HTR-8/SVneo (cell line): ENCODE data around the gene WDR86.

Experiments
- DNase-seq: peaks from one replicate; pipeline ENCODE4 v3.0.0; 2011; ENCODE audit warnings: low spot score, mixed read lengths; ENCODE audit not compliant: insufficient read length
- FAIRE-seq: peaks from 2 replicates; lab custom pipeline; 2011; peaks lifted over from hg19 to GRCh38; lab: Jason Lieb, UNC

Gene WDR86

DNA sequence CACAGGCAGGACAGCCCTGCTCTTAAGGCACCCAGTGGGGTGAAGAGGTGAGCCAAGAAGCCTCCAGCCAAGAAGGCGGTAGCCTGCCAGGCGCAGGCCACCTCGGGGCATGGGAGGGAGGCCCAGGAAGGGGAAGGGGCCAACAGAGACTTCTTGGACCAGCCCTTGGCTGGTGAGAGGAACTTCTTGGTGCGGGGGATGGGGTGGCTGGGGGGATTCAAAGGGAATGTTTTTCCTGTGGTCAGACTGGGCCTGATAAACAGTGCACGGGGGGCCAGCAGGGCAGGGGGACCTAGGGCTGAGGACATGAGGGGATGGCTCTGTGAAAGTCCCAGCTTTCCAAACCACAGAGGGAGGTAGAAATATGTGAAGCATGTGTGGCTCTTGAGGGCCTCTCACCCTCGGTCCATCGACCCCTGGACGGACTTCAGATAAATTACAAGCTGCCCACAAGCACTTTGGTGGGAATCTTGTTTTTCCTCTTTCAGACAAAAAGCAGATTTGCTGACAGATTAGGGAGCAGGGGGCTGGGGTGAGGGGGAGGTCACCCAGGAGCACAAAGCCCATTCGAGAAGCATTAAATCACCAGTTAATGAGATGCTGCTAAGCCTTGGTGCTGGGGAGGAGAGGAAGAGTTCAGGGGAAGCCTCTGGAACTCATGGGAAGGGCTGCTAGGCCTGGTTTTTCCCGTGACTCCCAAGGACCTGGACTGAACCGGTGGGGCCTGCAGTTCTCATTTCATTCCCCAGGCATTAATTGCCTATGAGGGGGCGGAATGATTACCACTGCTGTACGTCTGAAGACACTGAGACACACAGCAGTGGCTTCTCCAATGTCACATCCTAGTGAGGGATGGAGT is 18.8 kb upstream of the WDR86 start:
- peak; percentile 80 for DNase-seq
- peak; percentile 63 for FAIRE-seq

DNA sequence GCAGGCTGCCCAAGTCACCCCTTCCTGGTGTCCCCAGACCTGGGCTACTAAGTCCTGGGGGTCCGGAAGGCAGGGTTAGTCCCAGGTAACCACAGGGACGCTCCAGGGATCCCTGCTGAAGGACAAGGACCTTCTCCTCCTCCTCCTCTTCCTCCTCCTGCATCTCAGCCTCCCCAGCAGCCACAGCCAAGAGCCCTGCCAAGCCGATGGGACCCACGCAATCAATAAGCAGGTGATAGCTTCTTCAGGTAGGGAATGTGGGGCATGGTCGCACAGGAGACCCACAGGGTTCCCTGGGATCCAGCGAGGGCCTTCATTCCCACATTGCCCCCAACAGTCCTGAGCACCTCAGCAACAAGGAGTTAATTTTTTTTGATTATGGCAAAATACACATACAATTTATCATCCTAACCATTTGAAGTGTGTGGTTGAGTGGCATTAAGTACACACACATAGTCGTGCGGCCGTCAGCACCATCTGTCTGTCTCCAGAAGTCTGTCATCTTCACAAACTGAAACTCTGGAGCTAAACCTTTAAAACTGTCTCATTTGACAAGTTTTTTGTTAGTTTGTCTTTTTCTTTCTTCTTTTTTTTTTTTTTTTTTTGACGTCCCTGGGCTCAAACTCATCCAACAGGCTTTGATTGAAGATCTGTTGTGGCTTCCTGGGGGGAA is 18.0 kb upstream of the WDR86 start:
- FAIRE-seq = no peak
- DNase-seq = no peak

DNA sequence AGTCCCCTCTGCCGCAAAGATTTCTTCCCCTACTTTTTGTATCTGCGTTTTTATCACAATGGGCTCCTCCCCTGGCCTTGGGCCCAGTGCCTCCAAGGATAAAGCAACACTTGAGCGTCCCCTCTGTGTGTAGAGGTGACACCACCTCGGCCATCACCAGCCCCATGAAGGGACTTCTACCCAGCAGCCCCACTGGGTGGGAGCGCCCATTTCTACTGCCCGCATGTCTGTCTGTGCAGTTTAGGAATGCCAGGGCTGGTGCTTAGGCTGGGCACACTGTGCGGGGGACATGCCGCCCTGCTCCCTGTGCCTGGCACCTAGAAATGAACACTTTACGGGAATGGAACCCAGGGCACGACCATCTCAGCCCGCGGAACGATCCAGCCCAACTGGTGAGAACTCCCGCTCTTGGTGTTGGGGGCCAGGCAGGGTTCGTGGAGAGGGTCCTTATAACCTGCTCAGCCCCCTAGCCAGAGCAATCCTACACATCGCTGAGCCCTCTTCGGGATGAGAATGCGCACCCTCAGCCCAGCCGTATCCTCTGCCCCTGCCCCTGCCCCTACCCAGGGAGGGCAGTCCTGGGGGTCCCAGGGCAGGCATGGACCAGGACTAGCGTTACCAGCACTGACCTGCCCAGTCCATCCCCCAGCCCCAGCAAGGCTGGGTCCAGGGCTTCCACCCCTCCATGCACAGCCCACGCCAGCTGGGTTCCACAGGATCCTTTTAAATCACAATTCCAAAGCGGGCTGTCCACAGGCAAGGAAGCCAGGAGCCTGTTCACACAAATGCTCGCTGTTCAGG is 17.3 kb upstream of the WDR86 start:
- FAIRE-seq (peak; percentile 69), DNase-seq (no peak)

DNA sequence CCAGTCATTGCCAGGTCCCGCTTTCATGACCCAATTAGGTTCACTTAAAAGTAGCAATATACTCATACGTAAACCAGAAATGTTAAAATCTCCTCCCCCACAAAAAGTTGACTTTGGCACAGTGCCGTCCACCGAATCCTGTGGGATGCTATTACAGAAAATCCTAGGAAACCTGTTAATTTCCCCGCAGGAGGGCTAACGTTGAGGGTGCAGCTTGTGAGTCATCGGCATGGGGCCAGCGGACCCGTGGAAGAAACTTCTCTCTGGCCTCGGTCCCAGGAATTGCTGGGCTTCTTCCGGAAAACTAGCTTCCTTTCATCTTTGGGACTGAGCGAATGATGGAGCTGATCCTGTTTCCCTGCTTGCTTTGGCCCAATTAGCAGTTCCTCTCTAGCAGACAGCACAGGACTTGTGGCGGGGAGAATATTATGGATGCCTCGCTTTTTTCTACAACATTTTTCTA is 16.6 kb upstream of the WDR86 start:
- DNase-seq (peak; percentile 74), FAIRE-seq (no peak)

- FAIRE-seq = no peak
- no peak for DNase-seq
Observed at GRCh38 chr7:151425670-151426440, 16.0 kb upstream of the WDR86 start.

GRCh38 chr7:151424799-151425198 is 15.0 kb upstream of the WDR86 start:
- no peak for FAIRE-seq

DNA sequence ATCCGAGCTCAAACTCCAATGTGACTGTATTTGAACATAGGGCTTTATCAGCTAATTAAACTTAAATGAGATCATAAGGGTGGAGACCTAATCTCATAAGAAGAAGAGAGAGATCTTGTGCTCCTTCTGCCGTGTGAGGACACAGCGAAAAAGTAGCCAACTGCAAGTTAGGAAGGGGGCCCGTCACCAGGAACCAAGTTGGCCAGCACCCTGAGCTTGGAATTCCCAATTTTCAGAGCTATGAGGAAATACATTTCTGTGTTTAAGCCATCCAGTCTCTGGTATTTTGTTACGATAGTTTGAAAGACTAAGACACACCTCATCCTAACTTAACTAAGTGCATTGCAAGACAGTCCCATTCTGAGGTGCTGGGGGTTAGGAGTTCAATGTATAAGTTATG is 14.1 kb upstream of the WDR86 start:
- no peak for DNase-seq
- FAIRE-seq = no peak

More at GRCh38 chr7:151424799-151425198, 15.0 kb upstream of the WDR86 start:
- no peak for DNase-seq

GRCh38 chr7:151423226-151423625 is 13.4 kb upstream of the WDR86 start:
- FAIRE-seq = no peak

GRCh38 chr7:151422212-151422611 is 12.4 kb upstream of the WDR86 start:
- FAIRE-seq (no peak), DNase-seq (no peak)

More at GRCh38 chr7:151423226-151423625, 13.4 kb upstream of the WDR86 start:
- no peak for DNase-seq

DNA sequence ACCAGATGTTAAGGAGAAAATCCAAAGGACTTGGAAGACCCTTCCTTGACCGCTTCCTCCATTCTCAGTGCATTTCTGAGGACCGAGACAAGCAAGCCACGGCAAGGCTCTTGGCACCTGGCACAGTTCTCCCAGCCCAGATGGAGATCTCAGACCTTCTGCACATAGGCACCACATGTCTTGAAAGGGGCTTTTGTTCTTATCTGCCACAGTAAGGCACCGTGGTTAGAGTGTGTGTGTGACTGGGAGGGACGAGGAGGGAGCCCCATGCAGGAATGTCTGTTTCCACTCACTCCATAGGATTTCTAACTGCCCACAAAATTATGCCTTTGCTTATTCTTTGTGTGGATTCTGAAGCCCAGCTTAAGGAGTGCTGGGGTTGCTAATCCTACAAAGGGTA is 10.3 kb upstream of the WDR86 start:
- DNase-seq (no peak), FAIRE-seq (no peak)

DNA sequence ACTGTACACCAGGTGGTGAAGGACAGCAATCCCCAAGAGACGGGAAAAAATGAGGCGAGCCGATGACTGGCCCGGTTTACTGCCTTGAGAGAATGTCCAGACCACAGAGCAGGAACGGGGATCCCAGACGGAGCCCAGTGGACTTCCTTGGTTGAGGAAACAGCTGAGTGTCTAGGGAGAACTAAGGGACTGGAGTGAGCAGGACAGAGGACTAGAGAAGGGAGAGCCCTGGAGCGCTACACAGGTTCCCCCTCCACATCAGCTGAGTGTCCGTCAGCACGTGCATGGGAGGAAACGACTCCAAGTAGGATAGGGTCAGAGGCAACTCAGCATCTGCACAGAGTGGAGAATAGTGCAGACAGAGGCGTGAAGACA is 7.1 kb upstream of the WDR86 start:
- FAIRE-seq = no peak
- DNase-seq = no peak

DNA sequence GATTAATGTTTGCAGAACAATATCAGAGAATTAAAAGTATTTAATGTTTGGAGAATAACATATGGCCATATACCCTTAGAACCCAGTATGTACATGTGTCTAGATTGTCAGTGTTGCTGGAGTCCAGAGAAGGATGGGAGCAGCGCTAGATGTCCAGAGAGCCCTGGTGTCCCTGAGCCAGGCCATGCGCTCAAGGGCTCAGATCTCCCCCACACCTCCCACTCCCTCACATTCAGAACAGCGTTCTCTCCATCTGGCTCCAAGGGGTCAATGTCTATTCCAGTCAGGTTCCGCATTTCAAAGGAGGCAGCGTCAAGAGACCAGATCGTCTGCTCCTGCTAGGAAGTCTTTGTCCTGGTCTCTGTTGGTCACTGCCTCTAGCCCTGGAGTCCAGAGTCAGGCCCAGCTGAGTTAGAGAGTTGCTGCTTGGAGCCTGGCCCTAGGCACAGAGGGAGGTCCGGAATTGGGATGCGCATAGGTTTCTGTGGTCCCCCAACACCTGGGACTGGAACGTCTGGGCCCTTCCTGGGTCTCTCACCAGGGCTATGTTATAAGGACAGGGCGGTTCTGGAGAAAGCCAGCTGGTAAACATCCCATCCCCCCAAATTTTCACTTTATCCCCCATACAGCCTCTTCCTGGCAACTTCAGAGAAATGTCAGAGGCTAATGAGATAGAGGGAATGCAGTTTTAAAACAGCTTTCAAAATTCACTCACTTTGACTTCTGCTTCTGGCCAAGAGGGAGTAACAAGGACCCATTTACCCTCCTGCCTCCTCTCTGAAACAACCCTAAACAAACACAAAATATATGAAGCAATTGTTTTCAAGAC is 6.5 kb upstream of the WDR86 start:
- DNase-seq = no peak
- no peak for FAIRE-seq

GRCh38 chr7:151415375-151416105 is 5.7 kb upstream of the WDR86 start:
- DNase-seq (no peak), FAIRE-seq (no peak)

DNA sequence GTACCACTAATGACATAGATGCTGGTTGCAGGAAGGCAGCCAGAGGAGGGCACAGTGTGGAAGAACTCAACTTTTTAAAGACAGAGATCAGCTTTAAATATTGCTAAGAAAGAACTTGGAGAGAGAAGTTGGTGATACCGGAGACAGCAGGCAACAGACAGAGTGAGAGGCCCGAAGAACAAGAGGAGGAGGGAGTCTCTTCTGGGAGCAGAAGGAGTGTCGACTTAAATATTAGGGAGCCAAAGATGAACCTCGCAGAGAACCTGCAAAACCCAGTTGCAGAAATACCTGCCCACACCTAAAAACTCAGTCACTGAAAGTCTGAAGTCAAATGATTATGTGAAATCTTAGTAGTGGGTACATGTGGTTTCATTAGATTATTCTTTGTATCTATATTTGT is 3.4 kb upstream of the WDR86 start:
- FAIRE-seq (no peak), DNase-seq (no peak)

DNA sequence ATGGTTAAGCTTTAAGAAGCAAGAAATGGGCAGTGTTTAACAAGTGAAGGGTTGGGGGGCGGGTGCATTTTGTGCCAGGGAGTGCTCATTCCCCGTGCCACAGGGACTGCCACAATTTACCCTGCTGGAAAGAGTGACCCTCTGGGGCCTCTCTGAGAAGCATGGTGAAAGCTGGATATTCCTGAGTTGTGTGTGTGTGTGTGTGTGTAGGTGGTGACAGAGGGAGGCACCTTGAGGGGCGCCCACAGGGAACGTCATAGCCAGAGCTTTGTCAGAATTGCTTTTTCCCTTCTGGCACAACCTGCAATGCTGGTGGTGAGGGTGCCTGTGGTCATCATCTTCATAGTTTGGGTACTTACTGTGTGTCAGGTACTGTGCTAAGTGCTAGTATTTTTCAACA is 2.5 kb upstream of the WDR86 start:
- DNase-seq (no peak), FAIRE-seq (no peak)

DNA sequence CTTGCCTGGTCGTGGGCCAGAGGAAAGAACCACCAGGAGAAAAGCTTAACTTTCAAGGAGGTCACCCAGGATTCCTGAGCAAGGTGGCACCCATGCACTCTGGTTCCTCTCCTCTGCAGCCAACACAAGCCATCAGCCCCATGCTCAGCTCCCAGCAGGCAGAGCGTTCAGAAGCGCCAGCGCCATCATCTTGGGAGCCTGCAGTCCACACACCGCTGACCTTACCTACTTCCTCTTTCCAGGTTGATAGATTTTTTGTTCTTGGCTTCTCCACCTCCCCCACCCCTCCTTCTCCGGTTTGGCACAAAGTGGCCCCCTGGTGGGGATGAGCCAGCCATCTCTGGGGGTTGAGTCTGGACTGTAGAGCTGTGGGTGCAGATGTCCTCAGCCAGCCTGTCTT is 1.7 kb upstream of the WDR86 start:
- FAIRE-seq (no peak), DNase-seq (no peak)

GRCh38 chr7:151410405-151411390 is 860 bp upstream of the WDR86 start:
- peak; percentile 68 for DNase-seq
- no peak for FAIRE-seq
